K562 (cell line): ENCODE data around the gene CNRIP1. TPM values are rescaled to one million over a fixed set of nuclear protein-coding genes. Genes with fewer than 3 reads are reported as not detected.

Experiments used
- AFF4 ChIP-seq: sonication (generic); formaldehyde crosslinking; IDR thresholded peaks from 2 replicates; pipeline ENCODE4 v1.8.0; 2023; ENCODE audit warnings: mild to moderate bottlenecking, missing genetic modification reagents
- CTBP1 ChIP-seq: fragments of 450-650 bp; IDR thresholded peaks from 2 replicates; pipeline ENCODE4 v1.6.1; 2016; ENCODE audit warnings: borderline replicate concordance
- FOXJ3 ChIP-seq: sonication (generic); formaldehyde crosslinking; IDR thresholded peaks from 2 replicates; pipeline ENCODE4 v1.4.0; 2020; ENCODE audit warnings: mild to moderate bottlenecking, missing genetic modification reagents
- HMBOX1 ChIP-seq: sonication (generic); IDR thresholded peaks from 2 replicates; pipeline ENCODE4 v1.6.1; 2016
- HNRNPL ChIP-seq: fragments of 200-400 bp; formaldehyde crosslinking; IDR thresholded peaks from 2 replicates; pipeline ENCODE4 v1.6.1; 2017; ENCODE audit warnings: low read depth, mild to moderate bottlenecking, low read length
- NFYB ChIP-seq: IDR thresholded peaks from 2 replicates; pipeline ENCODE4 v1.6.1; 2011; ENCODE audit warnings: mild to moderate bottlenecking, moderate library complexity; ENCODE audit not compliant: insufficient read length; ENCODE audit errors: extremely low read depth
- RCOR1 ChIP-seq, 2 experiments: IDR thresholded peaks; 2 replicates each; pipeline ENCODE4 v1.6.1; 2012; ENCODE audit warnings: low read depth in 2 of 2, low read length in 2 of 2, borderline replicate concordance in 1 of 2, improper control_type of control experiment in 1 of 2
- RERE ChIP-seq: sonication (generic); formaldehyde crosslinking; IDR thresholded peaks from 2 replicates; pipeline ENCODE4 v1.8.0; 2023; ENCODE audit warnings: missing genetic modification reagents, mild to moderate bottlenecking, borderline replicate concordance
- RFX5 ChIP-seq: IDR thresholded peaks from 2 replicates; pipeline ENCODE4 v1.6.1; 2011; ENCODE audit warnings: low read depth, mild to moderate bottlenecking, improper control_type of control experiment, low read length
- SLC30A9 ChIP-seq: fragments of 250-450 bp; sonication (Bioruptor Pico); IDR thresholded peaks from 2 replicates; pipeline ENCODE4 v1.8.0; 2022; ENCODE audit warnings: mild to moderate bottlenecking, moderate library complexity
- SOX6 ChIP-seq: fragments of 450-650 bp; IDR thresholded peaks from 2 replicates; pipeline ENCODE4 v1.6.1; 2014; ENCODE audit warnings: mild to moderate bottlenecking
- WHSC1 ChIP-seq: IDR thresholded peaks from one replicate; pipeline ENCODE4 v1.6.1; 2012; ENCODE audit warnings: low read length, control low read depth, inconsistent platforms
- ZNF780A ChIP-seq: fragments of 250-450 bp; sonication (Bioruptor Pico); IDR thresholded peaks from 2 replicates; pipeline ENCODE4 v1.5.0; 2021; ENCODE audit warnings: mild to moderate bottlenecking
- polyA plus RNA-seq, 8 experiments: library from polyadenylated mRNA; depleted of rRNA in 4 of 8; stranded (reverse) in 5 of 8; unstranded in 3 of 8; fragments of >200 nt; fragmentation: Nextera tagmentation in 2 of 8; fragmentation: Illumina TruSeq in 1 of 8; extraction: Ambion mirVana in 2 of 8; extraction: Trizol in 1 of 8; gene quantifications; 2 replicates each; pipeline versions ENCODE4 v1.2.1 to v1.2.3, GENCODE V29; 2011 to 2014; ENCODE audit warnings: inconsistent platforms in 1 of 8, missing spikeins in 1 of 8
- total RNA-seq, 7 experiments: library from RNA; depleted of rRNA in 6 of 7; stranded (reverse); fragments of >200 nt in 6 of 7; fragmentation: Illumina TruSeq in 2 of 7; extraction: Trizol in 2 of 7; gene quantifications; 2 replicates each; pipeline versions ENCODE4 v1.2.1 to v1.2.3, GENCODE V29; 2011 to 2021; ENCODE audit warnings: low replicate concordance in 1 of 7

CNRIP1 gene
- total and polyA plus RNA-seq, 9 of the 15 experiments (the other 6 are each of a cell fraction or from before 2014, with no cell fraction given), result 0.59 to 2.1 (median 1.5) TPM

- no peak for TF ChIP-seq RERE (CRISPR knock-in tag)
- no peak for TF ChIP-seq ZNF780A (CRISPR knock-in tag)
- no peak for TF ChIP-seq AFF4 (CRISPR knock-in tag)
- no peak for TF ChIP-seq SLC30A9 (CRISPR knock-in tag)
- TF ChIP-seq RFX5, result no peak
- TF ChIP-seq RCOR1 (IDR thresholded peaks at IDR 0.05; ENCODE audit: borderline replicate concordance in 1 of 2, low read depth in 2 of 2, low read length in 2 of 2), result no peak
- 0 out of 2 replicates have a peak, but pooled peaks have one; percentile 27 for TF ChIP-seq HMBOX1
- no peak for TF ChIP-seq SOX6
- no peak for TF ChIP-seq CTBP1
- no peak for TF ChIP-seq FOXJ3 (CRISPR knock-in tag)
- no peak for TF ChIP-seq NFYB
- no peak for TF ChIP-seq WHSC1
- TF ChIP-seq HNRNPL, result no peak
These were observed 66.3 kb downstream of the CNRIP1 start (continued) for GRCh38 chr2:68253219-68254068.
